ENCODE data around the gene TMEM38B.

DNA sequence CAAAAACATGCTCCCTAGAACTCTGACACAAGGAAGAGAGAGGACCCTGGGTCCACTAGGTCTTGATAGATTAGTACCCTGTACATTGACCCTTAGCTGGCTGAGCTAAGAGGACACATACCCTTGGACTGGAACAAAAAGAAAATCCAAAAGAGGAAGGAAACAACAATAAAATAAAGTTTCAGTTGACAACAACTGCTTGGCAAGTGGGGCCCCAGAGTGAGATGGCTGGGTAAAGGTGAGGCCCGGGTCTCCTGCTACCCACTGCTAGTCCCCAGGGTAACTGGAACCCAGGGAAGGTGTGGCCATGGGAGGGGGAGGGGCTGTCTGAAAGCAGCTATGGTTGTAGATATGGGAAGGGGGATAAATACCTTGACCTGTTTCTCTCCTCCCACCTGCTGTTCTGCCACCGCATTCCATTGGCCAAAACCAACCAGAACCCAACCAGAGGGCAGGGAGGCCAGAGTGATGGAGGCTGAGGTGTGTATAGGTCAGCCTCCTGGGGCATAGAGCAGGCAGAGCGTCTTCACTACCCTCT is 20.4 kb upstream of the TMEM38B start:
- TF ChIP-seq POLR2A (IDR thresholded peaks at IDR 0.05) = no peak
- TF ChIP-seq, protein P1, sequence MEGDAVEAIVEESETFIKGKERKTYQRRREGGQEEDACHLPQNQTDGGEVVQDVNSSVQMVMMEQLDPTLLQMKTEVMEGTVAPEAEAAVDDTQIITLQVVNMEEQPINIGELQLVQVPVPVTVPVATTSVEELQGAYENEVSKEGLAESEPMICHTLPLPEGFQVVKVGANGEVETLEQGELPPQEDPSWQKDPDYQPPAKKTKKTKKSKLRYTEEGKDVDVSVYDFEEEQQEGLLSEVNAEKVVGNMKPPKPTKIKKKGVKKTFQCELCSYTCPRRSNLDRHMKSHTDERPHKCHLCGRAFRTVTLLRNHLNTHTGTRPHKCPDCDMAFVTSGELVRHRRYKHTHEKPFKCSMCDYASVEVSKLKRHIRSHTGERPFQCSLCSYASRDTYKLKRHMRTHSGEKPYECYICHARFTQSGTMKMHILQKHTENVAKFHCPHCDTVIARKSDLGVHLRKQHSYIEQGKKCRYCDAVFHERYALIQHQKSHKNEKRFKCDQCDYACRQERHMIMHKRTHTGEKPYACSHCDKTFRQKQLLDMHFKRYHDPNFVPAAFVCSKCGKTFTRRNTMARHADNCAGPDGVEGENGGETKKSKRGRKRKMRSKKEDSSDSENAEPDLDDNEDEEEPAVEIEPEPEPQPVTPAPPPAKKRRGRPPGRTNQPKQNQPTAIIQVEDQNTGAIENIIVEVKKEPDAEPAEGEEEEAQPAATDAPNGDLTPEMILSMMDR (IDR thresholded peaks at IDR 0.05) = no peak

Data from Peyer's patch (tissue), 4 donors.